NCI-H128 (cell line): ENCODE measurements around the gene PPP3CA.

Experiments
- DNase-seq: peaks from one replicate; lab custom pipeline; 2025; ENCODE audit not compliant: unreplicated experiment; lab: John Stamatoyannopoulos, UW

Gene PPP3CA

DNA sequence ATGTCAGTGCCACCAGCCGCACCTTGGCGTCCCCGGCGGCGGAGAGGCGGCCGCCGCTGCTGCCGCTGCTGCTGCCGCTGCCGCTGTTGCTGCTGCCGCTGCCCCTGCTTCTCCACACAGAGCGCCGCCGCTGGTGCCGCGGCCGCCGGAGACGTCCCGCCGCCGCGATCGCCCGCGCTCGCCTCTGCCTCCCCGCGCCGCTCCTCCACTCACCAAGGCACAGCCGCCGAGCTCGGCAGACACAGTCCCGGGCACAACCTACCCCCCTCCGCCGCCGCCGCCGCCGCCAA is at the start of gene PPP3CA:
Gene PPP3CA, minus strand, starts transcription at position 260 of the 290 bp plus-strand sequence.
- no peak for DNase-seq

DNA sequence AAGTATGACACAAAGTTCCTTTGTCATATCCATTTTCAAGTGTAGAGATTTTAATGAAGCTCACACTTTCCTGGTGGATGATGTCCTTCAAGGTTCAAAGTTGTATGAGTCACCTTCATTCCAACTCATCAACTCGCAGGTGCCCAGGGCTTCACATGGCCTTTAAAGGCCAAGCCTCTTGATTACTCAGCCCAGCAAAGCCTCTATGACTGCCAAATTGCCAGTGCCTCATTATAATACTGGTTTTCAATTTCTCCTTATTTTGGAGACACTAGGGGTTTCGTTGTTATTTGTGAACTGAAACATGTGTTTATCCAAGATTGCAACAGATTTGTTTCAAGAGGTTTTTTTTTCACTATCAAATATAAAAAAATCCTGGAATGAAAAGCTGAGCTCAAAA is 45.9 kb upstream of the PPP3CA start:
- DNase-seq: no peak

DNA sequence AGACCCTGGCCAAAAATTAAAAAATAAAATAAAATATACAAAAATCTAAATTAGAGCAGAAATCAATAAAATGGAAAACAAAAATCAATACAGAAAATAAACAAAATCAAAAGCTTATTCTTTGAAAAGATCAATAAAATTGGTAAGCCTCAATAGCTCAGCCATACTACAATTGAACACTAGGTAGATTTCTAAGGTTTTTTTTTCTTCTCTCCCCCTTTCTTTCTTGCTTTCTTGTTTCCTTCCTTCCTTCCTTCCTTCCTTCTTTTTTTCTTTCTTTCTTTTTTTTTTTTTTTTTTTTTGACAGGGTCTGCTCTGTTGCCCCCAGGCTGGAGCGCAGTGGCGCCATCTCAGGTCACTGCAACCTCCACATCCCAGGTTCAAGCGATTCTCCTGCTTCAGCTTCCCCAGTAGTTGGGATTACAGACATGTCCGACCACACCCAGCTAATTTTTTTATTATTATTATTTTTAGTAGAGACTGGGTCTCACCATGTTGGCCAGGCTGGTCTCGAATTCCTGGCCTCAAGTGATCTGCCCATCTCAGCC is 23.4 kb upstream of the PPP3CA start:
- no peak for DNase-seq

DNA sequence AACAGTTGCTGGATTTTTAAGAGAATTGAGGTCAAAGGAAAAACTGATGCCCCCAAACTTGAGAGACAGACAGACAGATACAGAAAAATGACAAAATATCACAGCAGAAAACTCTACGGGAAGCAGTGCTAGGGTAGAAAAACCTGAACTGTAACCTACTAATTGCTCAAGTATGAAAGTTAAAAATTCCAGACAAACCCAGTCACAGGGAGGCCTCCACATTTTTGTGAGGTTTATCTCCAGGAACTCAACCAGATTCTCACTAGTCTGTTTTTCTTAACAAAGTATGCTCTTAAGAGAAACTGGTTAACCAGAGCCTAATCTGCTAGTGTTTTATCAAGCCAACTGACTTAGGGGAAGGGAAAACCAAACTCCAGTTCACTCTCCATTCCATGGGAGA is 19.9 kb upstream of the PPP3CA start:
- DNase-seq: no peak

DNA sequence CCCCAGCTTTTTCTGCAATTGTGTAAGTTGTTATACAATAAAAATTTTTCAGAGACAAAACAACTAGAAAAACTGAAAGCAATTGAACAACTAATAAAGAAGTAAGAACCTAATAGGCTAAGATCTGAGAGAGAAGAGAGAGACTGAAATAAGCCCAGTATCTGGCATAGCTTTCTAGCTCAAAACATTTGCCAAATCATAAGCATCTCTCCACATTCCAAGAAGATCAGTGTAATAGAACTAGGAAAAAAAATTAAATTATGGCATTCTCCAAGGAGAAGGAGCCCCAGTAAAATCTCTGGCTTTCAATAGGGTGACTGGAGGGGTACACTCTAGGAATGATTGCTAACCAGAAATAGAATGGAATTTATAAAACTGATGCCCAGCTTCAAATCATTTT is 19.0 kb upstream of the PPP3CA start:
- DNase-seq: no peak

DNA sequence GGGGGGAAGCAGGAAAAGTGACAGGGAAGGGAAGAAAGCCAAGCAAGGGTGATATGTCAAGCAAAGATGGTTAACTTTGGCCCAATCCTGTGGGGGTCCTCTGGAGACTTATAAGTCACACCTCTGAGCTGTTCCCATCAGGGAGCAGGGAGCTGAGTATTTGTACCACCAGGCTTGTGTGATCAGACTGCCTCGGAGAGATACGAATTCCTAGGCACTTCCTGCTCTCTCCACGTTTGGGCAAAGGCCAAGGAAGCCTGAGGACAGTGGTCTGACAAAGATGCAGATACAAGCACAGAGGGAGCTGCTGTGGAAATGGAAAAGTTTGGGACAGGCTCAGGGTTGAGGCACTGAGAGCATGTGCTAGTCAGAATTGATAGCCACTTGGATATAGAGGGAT is 10.4 kb upstream of the PPP3CA start:
- no peak for DNase-seq

DNA sequence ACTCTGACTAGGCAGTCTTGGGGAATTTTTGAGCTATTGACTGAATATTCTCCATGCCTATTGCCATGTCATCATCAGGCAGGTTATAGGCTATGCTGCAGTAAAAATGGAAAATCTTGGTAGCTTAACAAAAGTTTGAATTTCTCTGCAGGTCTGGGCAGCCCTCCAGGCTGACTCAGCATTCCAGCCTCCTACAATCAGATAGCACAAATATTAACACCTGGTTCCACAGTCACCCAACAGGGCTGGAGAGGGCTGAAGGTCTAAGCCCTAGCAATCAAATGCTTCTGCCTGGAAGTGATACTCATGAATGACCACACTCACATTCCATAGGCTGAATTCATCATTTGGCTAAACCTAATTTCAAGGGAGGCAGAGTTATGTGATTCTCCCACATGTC is 9.6 kb upstream of the PPP3CA start:
- DNase-seq: no peak

DNA sequence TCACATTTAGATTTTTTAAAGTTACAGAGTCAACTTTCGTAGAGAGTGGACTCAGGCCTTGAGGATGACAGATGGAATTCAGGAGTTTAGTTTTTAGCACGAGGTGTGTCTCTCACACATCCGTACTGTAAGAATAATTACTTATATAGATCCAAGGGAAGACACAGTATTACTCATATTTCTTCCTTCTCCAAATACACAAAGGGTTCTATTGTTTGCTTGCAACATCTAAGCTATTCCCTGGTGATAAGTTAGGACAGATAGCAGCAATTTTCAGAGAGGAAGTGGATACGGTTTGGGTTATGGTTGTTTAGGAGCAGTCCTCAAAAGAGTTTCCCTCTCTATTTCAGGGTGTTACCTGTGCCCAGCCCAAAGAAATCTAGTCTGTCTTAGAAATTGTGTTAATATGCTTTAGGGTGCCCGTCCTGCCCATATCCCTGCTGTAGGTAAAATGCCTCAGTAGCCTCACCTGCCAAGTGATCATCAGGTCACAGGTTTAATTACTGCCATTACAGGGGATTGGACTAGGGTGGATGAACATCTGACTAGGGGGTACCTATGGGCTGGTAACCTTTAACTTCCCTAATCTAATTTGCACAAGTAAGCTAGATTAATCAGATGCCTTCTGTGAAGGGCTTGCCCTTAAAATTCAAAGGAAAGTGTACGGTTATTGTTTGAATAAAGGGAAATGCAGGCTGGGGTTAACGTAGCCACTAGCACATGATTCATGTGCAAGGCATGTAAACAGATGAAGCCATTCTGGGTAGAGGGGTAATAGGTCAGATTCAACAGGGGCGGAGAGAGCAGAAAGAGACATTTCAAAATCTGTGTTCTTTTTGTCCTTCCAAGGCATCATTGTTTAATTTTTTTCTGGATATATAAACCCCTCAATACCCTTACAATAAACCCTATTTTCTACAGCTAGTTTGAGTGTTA is 8.7 kb upstream of the PPP3CA start:
- no peak for DNase-seq

DNA sequence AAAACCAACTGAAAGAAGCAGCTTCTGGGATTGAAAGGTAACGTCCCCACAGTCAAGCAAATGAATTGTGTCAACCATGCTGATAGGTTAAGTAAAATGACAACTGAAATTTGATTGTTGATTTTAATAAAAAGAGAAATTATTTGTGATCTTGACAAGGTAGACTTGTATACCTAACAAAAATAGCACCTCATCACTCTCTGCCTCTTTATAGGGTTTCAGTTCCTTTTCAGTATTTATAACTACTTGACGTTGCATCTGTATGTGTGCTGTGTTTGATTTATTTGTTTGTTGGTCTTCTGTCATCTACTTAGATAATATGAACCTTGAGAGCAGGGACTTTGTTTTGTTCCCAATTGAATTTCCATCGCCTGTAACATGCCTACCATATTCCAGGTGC is 7.9 kb upstream of the PPP3CA start:
- DNase-seq: no peak

DNA sequence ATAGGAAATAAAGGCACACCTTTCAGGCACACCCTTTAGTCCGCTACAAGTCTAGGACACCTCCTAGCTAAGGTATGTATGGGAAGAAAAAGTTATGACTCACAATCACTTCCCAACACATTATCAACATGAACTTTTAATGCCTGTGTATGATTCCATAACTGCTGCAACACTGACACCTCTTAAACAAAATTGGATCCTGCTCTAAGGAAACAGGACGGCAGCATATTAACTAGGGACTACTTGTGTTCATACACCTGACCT is 2.4 kb upstream of the PPP3CA start:
- DNase-seq: no peak

DNA sequence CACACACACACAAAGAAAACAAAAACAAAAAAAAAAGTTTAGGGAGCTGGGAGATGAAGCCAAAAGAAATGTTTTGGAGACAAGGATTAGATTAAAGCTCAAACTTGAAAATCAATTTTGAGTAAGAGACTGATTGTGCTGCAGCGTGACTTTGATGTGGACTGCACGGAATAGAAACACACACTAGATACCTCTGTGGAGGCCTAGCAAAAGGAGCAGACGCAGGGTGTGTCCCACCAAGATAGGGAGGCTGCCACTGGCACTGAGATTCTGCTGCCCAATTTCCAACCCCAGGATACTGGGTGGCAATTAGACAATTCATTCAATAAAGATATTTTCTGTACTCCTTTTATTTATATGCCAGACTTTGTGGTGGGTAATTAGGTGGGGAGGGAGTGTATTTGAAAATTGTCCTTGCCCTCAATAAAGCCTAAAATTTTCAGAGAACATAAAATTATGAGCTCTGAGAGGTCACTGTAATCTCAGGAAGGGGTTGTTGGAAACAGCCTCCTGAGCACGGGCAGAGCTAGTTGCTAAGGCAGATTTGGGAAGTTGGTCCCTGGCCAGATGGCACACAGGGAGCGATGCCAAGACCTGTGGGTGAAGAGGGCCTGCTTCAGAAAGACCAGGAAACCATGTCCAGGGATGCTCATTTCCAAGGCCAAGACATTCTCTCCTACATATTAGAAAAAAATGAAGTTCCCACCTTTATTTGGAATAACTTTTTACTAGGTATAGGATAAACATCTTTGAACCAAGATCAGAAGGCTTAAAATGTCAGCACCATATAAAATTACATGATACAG is 1.9 kb upstream of the PPP3CA start:
- no peak for DNase-seq

DNA sequence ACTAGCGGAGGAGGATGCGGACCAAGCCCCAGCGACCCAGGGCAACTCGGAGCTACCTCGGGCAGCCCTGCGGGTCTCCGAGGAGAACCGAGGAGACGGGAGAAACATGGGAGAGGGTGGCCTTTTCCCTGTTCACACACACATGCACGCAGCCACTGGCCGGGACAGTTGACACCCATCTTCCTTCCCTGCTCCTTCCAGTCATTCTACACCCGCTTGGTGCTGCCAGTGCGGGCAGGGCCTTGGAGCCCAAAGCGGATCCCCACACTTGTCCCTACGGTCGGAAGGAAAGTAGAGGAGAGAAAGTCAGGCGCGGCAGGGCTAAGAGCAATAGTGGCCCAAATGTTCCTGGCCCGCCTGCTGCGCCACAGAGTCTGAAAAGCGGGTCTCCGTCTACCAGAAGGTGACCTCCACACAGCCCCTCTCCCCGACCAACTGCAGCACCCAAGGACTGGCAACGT is 1.1 kb upstream of the PPP3CA start:
- DNase-seq: no peak

DNA sequence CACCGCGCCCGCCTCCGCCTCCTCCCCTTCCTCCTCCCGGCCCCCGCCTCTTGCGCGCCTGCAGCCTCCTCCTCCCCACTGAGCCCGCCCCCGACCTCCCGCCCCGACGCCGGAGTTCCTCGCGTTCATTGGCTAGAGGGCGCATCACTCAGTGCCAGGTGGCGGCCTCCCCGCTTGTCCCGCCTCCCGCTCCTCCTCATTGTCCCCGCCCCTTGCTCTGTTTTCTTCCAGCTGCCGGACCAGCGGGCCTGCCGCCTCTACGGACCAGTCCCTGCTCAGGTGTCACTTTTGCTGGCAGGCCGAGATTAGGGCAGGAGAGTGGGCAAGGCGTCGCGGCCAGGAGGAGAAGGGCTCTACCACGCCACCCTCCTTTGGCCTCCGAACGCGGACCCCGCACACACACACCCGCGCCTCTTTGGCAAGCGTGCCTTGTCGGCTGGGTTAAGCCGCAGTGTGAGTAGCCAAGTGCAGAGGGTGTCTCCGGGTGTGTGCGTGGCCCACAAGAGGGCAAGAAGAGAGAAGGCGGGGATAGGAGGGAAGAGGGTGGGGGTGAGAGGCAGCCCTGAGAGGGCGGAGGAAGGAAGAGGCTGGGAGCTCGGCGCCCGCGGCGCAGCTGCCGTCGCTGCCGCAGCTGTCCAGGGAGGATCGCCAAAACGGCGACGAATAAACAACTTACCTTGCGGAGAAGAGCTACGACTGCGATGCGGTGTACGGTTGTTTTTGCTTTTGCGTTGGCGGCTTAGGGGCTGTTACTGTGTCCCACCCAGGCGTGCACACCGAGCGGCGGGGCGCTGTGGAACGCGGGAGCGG is 436 bp upstream of the PPP3CA start:
- DNase-seq: peak; percentile 90

DNA sequence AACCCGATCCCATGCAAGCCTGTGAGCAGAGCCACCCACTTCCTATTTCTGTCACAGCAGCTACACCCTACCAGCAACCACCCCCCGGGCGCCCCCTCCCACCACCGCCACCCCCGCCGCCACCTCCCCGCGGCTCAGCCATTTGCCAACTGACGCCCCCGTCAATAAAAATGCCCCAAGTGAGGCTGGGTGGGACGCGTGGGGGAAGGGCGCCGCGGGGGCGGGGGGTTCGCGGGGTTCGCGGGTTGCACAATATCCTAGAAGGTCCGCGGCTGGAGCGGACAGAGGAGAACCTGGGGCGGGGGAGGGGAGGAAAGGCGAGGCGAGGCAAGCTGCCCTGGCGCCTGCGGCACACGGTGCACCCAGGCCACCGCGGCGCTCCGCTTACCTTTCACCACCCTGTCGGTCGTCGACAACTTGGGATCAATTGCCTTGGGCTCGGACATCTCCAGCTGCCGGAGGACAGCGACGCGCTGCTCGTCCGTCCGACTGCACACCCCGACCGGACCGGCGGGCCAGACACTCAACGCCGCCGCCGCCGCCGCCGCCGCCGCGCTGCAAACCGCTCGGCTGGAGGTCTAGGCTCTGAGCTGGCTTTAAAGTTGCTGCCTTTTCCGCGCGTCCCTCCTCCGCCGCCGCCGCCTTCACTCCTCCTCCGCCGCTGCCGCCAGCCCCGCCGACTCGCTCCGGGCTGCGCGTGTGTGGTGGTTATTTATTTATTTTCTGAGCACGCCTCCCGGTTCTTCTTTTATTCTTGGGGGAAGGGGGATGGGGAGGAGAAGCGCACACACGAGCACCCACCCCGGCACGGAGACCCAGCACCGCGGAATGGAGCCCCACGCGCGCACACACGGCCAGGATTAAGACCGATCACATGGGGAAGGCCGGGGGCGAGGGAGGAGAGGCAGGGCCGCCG is 717 bp downstream of the PPP3CA start:
- no peak for DNase-seq

DNA sequence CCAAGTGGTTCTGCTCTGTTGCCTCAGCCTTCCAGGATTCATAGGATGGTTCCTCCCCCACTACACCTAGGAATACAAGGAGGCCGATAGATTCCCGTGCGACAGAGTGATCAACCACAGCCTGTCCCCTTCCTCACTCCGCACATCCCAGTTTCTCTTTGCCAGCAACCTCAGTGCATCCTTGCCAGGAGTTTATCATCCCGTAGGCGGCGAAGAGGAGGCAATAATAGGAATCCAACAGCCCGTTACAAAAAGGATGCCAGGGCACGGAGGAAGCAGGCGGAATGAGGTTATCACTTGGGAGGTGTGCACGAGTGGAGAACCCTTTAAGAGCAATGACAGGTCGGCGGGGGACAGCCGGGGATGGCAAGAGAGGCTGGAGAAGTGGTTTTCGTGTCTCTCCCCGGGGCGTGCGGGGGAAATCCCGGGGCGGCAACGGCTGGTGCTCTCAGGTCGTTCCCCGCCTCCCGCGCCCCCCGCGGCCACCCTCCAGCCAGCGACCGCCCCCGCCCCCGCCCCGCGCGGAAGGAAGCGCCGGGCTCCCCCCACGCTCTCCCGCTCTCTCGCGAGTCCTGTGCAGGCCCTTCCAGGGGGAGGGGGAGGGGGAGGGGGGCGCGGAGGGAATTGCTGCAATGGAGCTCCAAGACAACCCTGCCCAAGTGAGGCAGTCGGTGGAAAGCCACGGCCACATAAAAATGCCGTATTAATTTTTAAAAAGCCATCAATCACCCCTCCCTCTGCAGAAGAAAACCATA is 1.6 kb downstream of the PPP3CA start:
- peak; percentile 3 for DNase-seq

DNA sequence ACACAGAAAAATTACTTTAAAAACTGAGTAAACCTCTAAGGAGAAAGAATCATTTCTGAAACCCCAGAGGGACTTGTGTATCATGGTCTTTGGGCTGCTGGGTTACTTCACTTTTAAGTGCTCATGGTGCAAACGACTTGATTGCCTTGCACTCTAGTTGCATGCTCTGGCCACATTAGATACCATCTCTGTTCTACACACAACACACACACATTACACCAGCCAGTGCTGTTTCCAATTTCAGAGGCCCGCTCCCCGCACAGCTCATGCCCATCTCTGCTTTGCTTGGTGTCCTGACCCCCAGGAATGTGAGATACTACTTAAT is 2.1 kb downstream of the PPP3CA start:
- DNase-seq: no peak

DNA sequence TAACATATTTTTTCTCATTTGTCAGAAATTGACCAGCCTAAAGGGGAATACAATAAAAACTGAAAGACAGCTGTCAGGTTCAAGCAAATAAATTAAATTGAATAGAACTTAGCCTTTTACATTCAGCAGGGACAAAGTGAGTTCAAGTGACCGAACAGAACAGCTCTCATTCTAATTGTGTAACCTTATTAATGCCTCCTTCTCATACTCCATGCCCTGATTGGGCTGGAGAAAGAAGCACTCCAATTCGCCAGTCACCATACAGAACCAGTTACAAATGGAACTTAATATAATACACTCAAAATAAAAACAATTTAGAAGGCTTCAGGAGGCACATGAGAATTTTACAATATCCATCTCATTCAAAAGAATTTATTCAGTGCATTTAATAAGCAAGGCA is 8.0 kb downstream of the PPP3CA start:
- no peak for DNase-seq

DNA sequence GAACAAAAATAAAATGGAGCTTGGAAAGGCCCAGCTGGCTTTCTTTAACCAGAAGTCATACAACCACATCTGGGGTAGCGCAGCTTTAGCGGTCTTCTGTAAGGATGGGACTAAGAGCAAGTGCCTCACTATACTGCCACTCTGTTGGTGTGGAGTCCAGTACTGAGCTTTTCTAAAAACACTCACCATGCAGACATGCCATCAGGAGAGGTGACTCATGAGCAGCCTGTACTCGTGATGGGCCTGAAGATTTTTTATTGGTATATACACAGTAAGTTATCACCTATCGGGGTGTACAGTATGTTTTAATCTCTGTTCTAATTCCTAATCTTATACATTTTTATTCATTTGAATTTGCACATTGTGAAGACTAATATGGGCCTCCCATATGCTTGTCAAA is 9.6 kb downstream of the PPP3CA start:
- no peak for DNase-seq

DNA sequence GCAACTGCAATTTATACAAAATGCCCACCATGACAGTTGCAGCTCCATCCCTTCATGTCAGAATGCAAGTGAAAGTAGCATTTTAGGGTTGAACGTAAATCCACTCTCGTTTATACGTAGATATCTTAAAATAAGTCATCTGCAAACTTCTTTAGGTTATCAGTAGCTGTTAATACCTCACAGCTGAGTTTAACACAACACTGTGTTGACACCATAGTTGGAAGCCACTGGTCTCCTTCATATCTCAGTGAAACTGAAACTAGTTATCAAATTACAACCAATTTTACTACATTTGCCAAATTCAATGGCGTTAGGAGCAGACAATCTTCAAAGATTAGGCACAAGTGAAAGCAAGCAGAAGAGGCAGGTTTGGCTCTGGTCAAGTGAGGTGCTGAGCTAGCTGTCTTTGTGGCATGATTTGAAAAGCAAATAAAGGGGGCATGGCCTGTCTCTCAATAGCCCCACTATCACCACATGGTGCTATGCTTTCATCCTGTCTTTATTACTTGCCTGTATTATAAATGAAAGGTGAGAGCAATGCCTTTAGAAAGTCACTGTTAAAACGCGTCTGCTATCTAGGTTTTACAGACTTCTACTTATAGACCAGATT is 12.3 kb downstream of the PPP3CA start:
- DNase-seq: no peak
